GM21723 (cell line): ENCODE measurements around the gene HMBS.
A peak's percentile ranks its signal among the peaks of the same experiment; 100 is the strongest.
"Not testable (repeated sequence)": the region's sequence is repeated elsewhere in the genome, so short reads cannot be mapped to it uniquely, and the experiment has no call there.

Experiments
- ATAC-seq: cut with Tn5 transposase; IDR thresholded peaks from one replicate; pipeline ENCODE4 v1.9.1; 2021; ENCODE audit warnings: mild to moderate bottlenecking, moderate library complexity; ENCODE audit not compliant: unreplicated experiment

The HMBS gene

GRCh38 chr11:119100994-119101758, 16.5 kb downstream of the HMBS start:
- peak; percentile 31 for ATAC-seq

DNA sequence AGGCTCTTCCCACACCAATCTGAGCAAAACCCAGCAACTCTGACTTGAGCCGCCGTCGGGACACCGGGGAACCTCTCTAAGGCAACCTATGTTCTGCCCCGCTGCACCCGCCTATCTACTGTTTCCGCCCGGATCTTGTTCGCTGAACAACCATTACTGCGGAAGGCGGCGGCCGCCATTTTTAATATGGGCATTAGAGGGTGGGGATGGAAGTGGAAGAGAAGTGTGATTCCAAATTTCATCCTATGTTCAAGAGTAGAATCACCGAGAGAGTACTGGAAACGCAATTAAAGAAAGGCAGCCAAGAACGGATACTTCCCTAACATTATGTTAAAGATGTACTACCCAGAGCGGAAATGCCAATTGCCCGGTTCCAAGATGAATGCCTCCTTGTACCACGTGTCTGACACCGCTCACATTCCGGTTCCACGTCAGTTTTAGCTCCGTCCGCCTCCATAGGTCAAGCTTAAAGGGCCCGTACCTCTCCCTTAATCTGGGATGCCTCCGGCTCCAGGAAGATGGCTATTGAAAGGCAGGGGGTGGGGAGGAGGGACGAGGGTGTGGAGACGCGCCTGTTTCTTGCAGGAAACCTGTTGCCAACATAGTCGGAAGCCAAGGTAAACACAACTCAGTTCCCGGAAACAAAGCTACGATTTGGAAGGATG, 17.2 kb downstream of the HMBS start, which contains the start of gene DPAGT1:
Gene DPAGT1 (minus strand): TSS at position 95 of the 665 bp plus-strand sequence. CDS start 198 bp downstream, outside the sequence.
- peak; percentile 72 for ATAC-seq

DNA sequence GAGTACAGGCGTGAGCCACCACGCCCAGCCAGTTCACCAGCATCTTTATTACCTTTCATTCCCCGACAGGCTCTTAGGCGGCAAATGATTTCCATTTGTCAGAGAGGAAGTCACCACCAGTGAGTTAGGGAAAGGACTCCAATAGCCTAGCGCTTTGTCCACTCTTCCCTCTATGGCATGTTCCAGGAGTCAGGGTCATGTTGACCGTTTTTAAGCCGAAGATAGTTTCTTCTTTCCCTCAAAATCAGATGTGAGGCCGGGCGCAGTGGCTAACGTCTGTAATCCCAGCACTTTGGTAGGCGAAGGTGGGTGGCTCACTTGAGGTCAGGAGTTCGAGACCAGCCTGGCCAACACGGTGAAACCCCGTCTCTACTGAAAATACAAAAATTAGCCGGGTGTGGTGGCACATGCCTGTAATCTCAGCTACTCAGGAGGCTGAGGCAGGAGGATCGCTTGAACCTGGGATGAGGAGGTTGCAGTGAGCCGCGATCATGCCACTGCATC, 18.5 kb downstream of the HMBS start:
- ATAC-seq: not testable (repeated sequence)

DNA sequence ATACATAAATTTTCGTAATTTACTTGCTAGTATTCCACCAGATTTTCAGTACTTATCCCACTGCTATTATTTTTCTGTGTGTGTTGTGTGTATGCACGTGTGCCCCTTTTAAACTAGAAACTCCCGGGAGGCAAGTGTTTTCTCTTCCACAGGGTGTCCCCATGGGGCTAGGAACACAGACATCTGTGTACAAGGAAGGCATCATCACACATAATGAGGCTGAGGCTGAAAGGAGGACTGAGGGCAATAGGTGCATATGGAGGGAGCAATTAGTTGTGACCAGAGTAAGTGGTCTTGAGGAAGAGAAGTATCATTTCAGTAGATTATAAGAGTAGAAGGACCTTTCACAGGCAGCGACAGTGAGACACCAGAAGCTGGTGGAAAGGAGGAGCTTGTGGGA, 19.1 kb downstream of the HMBS start:
- no peak for ATAC-seq

- peak; percentile 68 for ATAC-seq
Measured at GRCh38 chr11:119106564-119107537, 22.2 kb downstream of the HMBS start, which contains the start of gene C2CD2L. TSS of gene C2CD2L (plus strand) at chr11:119107344. CDS start at chr11:119107742, 398 bp downstream.

DNA sequence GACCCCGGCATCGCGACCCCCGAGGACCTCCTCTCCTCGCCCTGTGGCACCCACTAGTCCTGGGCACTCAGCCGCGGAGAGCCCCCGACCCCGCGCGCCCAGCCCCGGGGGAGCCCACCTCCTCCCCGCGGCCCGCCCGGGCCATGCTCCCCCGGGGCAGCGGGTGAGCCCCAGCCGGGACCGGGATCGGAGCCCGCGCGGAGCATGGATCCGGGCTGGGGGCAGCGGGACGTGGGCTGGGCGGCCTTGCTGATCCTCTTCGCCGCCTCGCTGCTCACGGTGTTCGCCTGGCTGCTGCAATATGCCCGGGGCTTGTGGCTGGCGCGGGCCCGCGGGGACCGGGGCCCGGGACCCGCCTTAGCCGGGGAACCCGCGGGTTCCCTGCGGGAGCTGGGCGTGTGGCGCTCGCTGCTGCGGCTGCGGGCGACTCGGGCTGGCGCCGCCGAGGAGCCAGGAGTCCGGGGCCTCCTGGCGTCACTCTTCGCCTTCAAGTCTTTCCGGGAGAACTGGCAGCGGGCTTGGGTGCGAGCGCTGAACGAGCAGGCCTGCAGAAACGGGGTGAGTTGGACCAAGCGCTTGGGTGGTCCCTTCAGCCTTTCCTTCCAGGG, 23.0 kb downstream of the HMBS start:
- peak; percentile 25 for ATAC-seq

DNA sequence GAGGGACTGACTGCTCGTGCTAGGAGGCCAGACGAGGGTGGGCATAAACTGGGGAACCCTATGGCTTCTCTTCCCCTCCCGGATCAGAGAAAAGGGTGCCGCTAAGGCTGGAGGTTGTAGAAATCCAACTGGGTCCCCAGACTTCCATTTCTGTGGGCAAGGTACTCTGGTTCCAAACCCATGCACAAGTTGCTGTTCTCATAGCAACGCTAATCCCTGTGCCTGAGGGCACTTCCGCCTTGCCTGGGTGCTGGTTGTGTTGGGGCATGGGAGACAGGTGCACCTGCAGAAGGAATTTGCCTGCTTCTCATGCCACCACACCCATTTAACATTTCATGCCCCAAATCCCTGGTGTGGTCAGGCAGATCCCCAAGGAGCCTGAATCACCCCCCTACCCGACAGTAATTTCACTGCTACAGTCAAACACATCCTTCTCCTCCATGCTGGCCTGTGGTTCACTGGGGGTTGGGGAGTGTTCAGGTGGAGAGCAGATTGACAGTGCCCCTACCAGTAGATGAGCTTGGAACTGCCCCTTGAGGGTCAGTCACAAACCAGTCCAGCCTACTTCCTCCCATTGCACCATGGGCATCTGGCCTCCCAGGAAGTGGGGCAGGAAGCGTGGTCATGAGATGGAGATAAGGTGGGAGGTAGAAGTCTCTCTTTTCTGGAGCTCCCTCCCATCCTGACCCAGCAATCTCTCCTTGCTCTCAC, 23.6 kb downstream of the HMBS start:
- peak; percentile 14 for ATAC-seq

DNA sequence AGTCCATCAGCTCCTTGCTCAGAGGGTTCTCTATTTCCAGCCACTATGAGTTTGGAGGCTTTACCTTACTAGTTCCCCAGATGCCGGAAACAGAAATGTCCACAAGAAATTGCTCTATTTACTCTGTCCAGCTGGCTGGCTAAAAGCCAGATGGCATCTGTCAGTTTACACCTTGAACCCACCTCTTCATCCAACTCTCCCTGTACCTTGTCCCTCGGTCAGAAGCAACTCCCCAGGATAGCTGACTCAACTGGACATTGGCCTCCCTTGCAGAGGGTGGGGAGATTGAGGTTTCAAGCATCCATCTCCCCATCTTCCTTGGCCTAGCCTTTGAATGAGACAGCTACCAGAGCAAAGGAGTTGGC, 24.2 kb downstream of the HMBS start:
- ATAC-seq: no peak

GRCh38 chr11:119109843-119110242, 25.2 kb downstream of the HMBS start:
- ATAC-seq: no peak

GRCh38 chr11:119110439-119110838, 25.8 kb downstream of the HMBS start:
- no peak for ATAC-seq

GRCh38 chr11:119111361-119111925, 26.8 kb downstream of the HMBS start:
- no peak for ATAC-seq

DNA sequence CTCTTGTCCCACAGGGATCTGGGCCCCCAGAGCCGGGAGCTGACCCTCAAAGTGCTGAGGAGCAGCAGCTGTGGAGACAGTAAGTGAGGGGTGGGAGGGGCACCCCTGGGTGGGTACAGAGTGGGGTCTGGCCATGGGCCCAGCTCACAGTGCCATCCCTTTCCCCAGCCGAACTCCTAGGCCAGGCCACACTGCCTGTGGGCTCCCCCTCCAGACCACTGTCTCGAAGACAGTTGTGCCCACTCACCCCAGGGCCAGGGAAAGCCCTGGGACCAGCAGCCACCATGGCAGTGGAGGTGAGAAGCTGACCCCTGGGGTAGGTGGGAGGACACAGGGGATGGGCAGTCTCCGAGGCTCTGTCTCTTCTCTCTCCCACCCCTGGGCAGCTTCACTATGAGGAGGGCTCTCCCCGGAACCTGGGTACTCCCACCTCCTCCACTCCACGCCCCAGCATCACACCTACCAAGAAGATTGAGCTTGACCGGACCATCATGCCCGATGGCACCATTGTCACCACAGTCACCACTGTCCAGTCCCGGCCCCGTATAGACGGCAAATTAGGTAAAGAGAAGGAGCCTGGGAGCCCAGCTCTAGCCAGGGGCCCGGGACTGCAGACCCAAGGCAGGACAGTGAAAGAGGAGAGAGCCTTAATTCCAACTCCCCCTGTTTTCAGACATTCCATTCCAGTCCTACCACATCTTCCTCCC, 27.8 kb downstream of the HMBS start:
- no peak for ATAC-seq

GRCh38 chr11:119113716-119114115, 29.0 kb downstream of the HMBS start:
- no peak for ATAC-seq

GRCh38 chr11:119114351-119114750, 29.7 kb downstream of the HMBS start:
- no peak for ATAC-seq

DNA sequence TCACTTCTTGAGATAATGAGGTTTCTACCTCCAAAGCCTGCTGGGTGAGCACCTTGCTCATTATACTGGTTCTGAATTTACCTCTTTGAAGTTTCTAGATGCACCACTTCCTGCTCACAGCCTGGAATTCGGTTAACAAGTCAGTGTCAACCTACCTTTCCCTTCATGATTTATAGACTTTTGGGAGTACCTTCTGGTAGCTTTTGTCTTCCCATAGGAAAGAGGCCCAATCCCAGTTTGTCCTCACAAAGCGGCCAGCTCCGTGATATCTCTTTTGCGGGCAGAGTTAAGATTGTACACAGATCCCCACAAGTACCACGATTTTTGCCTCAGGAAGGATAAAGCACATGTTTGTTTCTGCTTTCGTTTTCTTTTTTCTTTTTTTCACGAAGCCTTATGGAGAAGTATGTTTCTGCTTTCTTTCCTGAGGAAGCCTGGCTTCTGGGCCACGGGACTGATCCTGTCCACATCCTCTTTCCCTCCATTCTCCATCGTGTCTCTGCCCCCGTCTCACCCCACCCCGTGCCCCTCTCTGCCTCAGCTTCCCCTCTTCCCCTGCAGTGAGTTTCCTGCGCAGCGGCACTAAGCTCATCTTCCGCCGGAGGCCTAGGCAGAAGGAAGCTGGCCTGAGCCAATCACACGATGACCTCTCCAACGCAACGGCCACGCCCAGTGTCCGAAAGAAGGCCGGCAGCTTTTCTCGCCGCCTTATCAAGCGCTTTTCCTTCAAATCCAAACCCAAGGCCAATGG, 31.0 kb downstream of the HMBS start:
- no peak for ATAC-seq

- no peak for ATAC-seq
Measured at GRCh38 chr11:119116235-119116594, 31.5 kb downstream of the HMBS start.

DNA sequence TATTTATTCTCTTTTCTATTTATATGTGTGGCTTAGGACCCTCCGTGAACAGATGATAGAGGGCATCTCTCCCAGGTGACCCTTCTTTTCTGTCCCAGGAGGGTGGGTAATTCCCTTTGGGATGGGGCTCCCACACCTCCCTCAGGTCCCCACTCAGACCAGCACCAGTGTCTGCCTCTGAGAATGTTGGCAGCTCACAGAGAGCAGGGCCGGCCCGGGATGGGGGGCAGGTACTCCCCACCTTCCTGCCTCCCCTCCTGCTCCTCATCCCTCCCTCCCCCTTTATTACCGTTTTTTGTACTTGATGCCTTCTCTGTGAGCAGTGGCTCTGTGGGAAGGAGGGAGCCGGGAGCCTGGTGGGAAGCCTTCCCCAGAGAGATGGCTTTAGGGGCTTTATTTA, 31.9 kb downstream of the HMBS start:
- ATAC-seq: no peak

DNA sequence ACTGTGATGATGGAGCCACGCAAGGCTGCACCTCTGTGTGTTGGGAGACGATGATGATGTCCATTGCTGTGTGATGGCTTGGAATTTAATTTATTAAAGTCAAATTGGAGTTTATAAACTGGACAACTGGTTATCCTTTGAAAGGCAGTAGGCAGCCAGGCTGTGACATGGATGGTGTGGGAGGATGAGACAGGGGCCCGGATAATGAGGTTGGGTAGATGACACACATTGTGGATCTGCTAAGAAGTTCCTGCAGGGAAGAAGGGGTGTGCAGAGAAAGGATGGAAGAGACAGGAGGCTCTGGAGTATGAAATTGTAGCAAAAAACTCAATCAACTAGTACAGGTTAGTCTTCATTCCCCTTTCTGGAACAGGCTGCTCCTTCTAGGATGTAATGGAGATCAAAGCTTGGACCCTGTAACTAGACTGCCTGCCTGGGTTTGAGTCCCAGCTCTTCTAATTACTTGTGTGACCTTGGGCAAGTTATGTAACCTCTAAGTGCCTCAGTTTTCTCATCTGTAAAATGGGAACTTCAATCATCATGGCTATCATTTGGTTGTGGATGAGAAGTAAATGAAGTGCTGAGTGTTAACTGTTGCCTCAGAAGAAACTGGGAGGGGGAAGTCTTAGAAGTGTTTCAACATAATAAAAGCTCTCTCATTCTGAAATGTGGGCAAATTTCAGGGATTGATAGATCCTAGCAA, 32.5 kb downstream of the HMBS start:
- no peak for ATAC-seq
